K562 (cell line): ENCODE data around the gene ZBTB8B. TPM values are rescaled to one million over a fixed set of nuclear protein-coding genes. Genes with fewer than 3 reads are reported as not detected.

ENCODE experiments used
- CBX1 ChIP-seq: sonication (generic); IDR thresholded peaks from 2 replicates; pipeline ENCODE4 v1.6.1; 2016; ENCODE audit warnings: antibody characterized with exemption, low read depth, mild to moderate bottlenecking
- CHD2 ChIP-seq: IDR thresholded peaks from 2 replicates; pipeline ENCODE4 v1.6.1; 2011; ENCODE audit warnings: low read depth, low read length
- COPS2 ChIP-seq: fragments of 450-650 bp; conservative IDR thresholded peaks from 2 replicates; pipeline ENCODE4 v1.6.1; 2016; ENCODE audit warnings: mild to moderate bottlenecking, moderate library complexity
- EZH2 ChIP-seq: IDR thresholded peaks from 2 replicates; pipeline ENCODE4 v1.6.1; 2012; ENCODE audit warnings: low read depth, mild to moderate bottlenecking, inconsistent platforms, low read length, borderline replicate concordance
- GATA2 ChIP-seq: sonication (generic); formaldehyde crosslinking; IDR thresholded peaks from 2 replicates; pipeline ENCODE4 v1.4.0; 2020; ENCODE audit warnings: mild to moderate bottlenecking, missing genetic modification reagents
- ILK ChIP-seq: fragments of 450-650 bp; IDR thresholded peaks from 2 replicates; pipeline ENCODE4 v1.6.1; 2016; ENCODE audit warnings: missing genetic modification characterization, low read depth, mild to moderate bottlenecking, missing compliant biosample characterization, moderate library complexity, borderline replicate concordance
- RNF2 ChIP-seq: sonication (generic); IDR thresholded peaks from 2 replicates; pipeline ENCODE4 v1.6.1; 2016
- SMARCC2 ChIP-seq: fragments of 450-650 bp; IDR thresholded peaks from 2 replicates; pipeline ENCODE4 v1.6.1; 2017; ENCODE audit warnings: antibody characterized with exemption, moderate library complexity, mild to moderate bottlenecking, low read depth
- STAT5B ChIP-seq: fragments of 250-450 bp; sonication (Bioruptor Pico); IDR thresholded peaks from 2 replicates; pipeline ENCODE4 v1.8.0; 2021; ENCODE audit warnings: mild to moderate bottlenecking, inconsistent platforms
- TAF15 ChIP-seq: fragments of 200-400 bp; formaldehyde crosslinking; IDR thresholded peaks from 2 replicates; pipeline ENCODE4 v1.6.1; 2017; ENCODE audit warnings: mild to moderate bottlenecking, low read depth, low read length, moderate library complexity
- TARDBP ChIP-seq: fragments of 450-650 bp; IDR thresholded peaks from 2 replicates; pipeline ENCODE4 v1.6.1; 2016
- TCF3 ChIP-seq: sonication (generic); formaldehyde crosslinking; IDR thresholded peaks from 2 replicates; pipeline ENCODE4 v1.4.0; 2020; ENCODE audit warnings: mild to moderate bottlenecking, missing genetic modification reagents
- ZNF165 ChIP-seq: fragments of 250-450 bp; sonication (Bioruptor Pico); IDR thresholded peaks from 2 replicates; pipeline ENCODE4 v1.4.0; 2020; ENCODE audit warnings: borderline replicate concordance
- ZNF23 ChIP-seq: fragments of 250-450 bp; sonication (Bioruptor Pico); IDR thresholded peaks from 2 replicates; pipeline ENCODE4 v1.4.0; 2020; ENCODE audit warnings: mild to moderate bottlenecking
- ZNF24 ChIP-seq: fragments of 450-650 bp; IDR thresholded peaks from 2 replicates; pipeline ENCODE4 v1.6.1; 2016
- ZSCAN32 ChIP-seq: fragments of 450-650 bp; formaldehyde crosslinking; IDR thresholded peaks from 2 replicates; pipeline ENCODE4 v1.4.0; 2020; ENCODE audit warnings: mild to moderate bottlenecking, moderate library complexity
- polyA plus RNA-seq, 8 experiments: library from polyadenylated mRNA; depleted of rRNA in 4 of 8; stranded (reverse) in 5 of 8; unstranded in 3 of 8; fragments of >200 nt; fragmentation: Nextera tagmentation in 2 of 8; fragmentation: Illumina TruSeq in 1 of 8; extraction: Ambion mirVana in 2 of 8; extraction: Trizol in 1 of 8; gene quantifications; 2 replicates each; pipeline versions ENCODE4 v1.2.1 to v1.2.3, GENCODE V29; 2011 to 2014; ENCODE audit warnings: inconsistent platforms in 1 of 8, missing spikeins in 1 of 8
- total RNA-seq, 7 experiments: library from RNA; depleted of rRNA in 6 of 7; stranded (reverse); fragments of >200 nt in 6 of 7; fragmentation: Illumina TruSeq in 2 of 7; extraction: Trizol in 2 of 7; gene quantifications; 2 replicates each; pipeline versions ENCODE4 v1.2.1 to v1.2.3, GENCODE V29; 2011 to 2021; ENCODE audit warnings: low replicate concordance in 1 of 7
- TF ChIP-seq, protein P1 (sequence below): fragments of 200-600 bp; sonication (generic); IDR thresholded peaks from one replicate; pipeline ENCODE4 v1.6.1; 2012; ENCODE audit warnings: mild to moderate bottlenecking, low read depth, low read length, inconsistent platforms
- TF ChIP-seq, protein P2 (sequence below): fragments of 250-450 bp; sonication (Bioruptor Pico); IDR thresholded peaks from 2 replicates; pipeline ENCODE4 v1.9.0; 2021; ENCODE audit warnings: mild to moderate bottlenecking

ZBTB8B gene
- total and polyA plus RNA-seq, 9 of the 15 experiments (the other 6 are each of a cell fraction or from before 2014, with no cell fraction given) = not detected

DNA sequence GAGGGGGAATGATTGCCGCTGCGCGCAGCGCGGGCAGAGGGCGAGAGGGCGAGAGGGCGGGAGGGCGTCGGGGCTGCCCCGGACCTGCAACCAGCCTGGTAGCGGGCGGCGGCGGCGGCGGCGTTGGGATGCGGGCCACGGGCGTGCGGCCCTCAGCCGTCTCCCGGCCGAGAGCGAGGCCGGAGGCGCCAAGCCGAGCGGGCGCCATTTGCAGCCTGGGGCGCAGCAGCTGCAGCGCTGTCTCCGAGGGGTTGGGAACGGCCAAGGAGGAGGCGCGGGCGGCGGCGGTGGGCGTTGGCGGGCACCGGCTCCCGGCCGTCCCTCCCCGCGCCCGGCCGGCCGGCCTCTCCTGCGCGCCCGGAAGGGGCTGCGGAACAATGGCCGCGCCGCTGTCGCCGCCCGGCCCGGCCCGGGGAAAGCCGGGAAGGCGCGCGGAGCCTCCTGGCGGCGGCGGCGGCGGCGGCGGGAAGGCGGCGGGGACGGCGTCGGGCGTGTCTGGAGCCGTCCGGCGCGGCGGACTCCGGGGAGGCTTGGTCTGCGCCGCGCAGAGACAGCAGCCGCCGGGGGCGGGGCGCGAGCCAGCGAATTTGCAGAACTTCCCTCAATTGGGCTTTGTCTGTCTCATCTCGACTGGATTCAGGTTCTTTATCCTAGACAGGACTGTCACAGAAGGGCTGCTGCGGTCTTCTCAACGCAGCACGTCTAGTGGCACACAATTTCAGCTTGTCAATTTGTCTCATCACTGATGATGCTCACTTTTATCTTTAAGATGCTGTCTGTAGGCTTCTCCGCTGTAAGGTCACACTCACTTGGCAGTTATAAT, 35.7 kb downstream of the ZBTB8B start (continued):
- TF ChIP-seq ZSCAN32 (CRISPR knock-in tag) (no peak), ZNF24 (peak; percentile 61; the same call in 1 of the 2 replicates), ILK (tag) (no peak), STAT5B (CRISPR knock-in tag) (no peak), TCF3 (CRISPR knock-in tag) (no peak), RNF2 (no peak), EZH2 (no peak), GATA2 (CRISPR knock-in tag) (no peak), ZNF165 (CRISPR knock-in tag) (peak; percentile 53; the same call in 1 of the 2 replicates), TARDBP (no peak), TAF15 (no peak), COPS2 (no peak), CHD2 (no peak), ZNF23 (no peak), SMARCC2 (no peak), CBX1 (no peak)
- TF ChIP-seq, protein P1, sequence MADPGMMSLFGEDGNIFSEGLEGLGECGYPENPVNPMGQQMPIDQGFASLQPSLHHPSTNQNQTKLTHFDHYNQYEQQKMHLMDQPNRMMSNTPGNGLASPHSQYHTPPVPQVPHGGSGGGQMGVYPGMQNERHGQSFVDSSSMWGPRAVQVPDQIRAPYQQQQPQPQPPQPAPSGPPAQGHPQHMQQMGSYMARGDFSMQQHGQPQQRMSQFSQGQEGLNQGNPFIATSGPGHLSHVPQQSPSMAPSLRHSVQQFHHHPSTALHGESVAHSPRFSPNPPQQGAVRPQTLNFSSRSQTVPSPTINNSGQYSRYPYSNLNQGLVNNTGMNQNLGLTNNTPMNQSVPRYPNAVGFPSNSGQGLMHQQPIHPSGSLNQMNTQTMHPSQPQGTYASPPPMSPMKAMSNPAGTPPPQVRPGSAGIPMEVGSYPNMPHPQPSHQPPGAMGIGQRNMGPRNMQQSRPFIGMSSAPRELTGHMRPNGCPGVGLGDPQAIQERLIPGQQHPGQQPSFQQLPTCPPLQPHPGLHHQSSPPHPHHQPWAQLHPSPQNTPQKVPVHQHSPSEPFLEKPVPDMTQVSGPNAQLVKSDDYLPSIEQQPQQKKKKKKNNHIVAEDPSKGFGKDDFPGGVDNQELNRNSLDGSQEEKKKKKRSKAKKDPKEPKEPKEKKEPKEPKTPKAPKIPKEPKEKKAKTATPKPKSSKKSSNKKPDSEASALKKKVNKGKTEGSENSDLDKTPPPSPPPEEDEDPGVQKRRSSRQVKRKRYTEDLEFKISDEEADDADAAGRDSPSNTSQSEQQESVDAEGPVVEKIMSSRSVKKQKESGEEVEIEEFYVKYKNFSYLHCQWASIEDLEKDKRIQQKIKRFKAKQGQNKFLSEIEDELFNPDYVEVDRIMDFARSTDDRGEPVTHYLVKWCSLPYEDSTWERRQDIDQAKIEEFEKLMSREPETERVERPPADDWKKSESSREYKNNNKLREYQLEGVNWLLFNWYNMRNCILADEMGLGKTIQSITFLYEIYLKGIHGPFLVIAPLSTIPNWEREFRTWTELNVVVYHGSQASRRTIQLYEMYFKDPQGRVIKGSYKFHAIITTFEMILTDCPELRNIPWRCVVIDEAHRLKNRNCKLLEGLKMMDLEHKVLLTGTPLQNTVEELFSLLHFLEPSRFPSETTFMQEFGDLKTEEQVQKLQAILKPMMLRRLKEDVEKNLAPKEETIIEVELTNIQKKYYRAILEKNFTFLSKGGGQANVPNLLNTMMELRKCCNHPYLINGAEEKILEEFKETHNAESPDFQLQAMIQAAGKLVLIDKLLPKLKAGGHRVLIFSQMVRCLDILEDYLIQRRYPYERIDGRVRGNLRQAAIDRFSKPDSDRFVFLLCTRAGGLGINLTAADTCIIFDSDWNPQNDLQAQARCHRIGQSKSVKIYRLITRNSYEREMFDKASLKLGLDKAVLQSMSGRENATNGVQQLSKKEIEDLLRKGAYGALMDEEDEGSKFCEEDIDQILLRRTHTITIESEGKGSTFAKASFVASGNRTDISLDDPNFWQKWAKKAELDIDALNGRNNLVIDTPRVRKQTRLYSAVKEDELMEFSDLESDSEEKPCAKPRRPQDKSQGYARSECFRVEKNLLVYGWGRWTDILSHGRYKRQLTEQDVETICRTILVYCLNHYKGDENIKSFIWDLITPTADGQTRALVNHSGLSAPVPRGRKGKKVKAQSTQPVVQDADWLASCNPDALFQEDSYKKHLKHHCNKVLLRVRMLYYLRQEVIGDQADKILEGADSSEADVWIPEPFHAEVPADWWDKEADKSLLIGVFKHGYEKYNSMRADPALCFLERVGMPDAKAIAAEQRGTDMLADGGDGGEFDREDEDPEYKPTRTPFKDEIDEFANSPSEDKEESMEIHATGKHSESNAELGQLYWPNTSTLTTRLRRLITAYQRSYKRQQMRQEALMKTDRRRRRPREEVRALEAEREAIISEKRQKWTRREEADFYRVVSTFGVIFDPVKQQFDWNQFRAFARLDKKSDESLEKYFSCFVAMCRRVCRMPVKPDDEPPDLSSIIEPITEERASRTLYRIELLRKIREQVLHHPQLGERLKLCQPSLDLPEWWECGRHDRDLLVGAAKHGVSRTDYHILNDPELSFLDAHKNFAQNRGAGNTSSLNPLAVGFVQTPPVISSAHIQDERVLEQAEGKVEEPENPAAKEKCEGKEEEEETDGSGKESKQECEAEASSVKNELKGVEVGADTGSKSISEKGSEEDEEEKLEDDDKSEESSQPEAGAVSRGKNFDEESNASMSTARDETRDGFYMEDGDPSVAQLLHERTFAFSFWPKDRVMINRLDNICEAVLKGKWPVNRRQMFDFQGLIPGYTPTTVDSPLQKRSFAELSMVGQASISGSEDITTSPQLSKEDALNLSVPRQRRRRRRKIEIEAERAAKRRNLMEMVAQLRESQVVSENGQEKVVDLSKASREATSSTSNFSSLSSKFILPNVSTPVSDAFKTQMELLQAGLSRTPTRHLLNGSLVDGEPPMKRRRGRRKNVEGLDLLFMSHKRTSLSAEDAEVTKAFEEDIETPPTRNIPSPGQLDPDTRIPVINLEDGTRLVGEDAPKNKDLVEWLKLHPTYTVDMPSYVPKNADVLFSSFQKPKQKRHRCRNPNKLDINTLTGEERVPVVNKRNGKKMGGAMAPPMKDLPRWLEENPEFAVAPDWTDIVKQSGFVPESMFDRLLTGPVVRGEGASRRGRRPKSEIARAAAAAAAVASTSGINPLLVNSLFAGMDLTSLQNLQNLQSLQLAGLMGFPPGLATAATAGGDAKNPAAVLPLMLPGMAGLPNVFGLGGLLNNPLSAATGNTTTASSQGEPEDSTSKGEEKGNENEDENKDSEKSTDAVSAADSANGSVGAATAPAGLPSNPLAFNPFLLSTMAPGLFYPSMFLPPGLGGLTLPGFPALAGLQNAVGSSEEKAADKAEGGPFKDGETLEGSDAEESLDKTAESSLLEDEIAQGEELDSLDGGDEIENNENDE = no peak
- TF ChIP-seq, protein P2, sequence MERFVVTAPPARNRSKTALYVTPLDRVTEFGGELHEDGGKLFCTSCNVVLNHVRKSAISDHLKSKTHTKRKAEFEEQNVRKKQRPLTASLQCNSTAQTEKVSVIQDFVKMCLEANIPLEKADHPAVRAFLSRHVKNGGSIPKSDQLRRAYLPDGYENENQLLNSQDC = no peak
